HG03066 (cell line): ENCODE data around the gene SCN8A.
"Not testable (repeated sequence)": the region's sequence is repeated elsewhere in the genome, so short reads cannot be mapped to it uniquely, and the experiment has no call there.

ENCODE experiments used
- ATAC-seq: cut with Tn5 transposase; IDR thresholded peaks from one replicate; pipeline ENCODE4 v1.9.1; 2021; ENCODE audit warnings: low read depth; ENCODE audit not compliant: unreplicated experiment

The SCN8A gene

GRCh38 chr12:51755251-51755650 is 164.2 kb downstream of the SCN8A start:
- no peak for ATAC-seq

DNA sequence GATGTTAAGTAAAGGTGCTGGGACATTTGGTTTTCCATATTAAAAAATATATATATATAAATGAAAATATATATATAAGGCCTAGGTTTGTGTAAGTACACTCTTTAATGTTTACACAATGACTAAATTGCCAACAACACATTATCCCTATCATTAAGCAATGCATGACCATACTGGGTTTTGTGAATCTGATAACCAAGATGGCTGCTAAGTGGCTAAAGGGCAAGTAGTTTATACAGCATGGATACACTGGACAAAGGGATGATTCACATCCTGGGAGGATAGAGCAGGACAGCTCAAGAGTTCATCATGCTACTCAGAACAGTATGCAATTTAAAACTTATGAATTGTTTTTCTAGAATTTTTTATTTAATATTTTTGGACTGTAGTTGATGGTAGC is 168.1 kb downstream of the SCN8A start:
- ATAC-seq: no peak

DNA sequence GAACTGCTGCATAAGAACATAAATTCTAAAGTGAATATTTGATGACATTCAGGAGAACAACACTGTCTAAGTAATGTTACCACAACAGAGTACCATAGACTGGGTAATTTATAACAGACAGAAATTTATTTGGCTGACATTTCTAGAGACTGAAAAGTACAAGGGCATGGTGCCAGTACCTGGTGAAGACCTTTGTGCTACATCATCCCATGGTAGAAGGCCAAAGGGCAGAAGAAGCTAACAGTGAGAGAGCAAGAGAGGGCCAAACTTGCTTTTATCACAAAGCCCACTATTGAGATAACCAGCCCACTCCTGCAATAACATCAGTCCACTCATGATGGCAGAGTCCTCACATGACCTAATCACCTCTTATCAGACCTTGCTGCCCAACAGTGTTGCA is 168.7 kb downstream of the SCN8A start:
- ATAC-seq: no peak

DNA sequence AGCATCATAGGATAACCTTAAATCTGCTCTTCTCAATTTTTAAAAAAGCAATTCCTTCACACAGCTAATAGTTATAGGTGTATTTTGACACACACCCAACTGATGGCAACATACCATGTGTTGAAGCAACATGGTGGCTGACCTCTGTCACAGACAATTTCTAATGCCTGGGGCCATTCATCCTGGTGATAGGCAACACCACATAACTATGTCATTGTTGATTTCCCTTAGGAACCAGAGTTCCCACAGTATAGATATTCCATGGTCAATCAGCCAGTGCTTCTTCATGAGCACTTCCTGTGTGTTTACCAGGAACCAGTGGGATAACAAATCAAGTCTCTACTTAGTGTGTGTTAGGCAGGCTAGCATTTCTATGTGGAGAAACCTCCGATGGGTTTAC is 169.2 kb downstream of the SCN8A start:
- no peak for ATAC-seq

GRCh38 chr12:51763743-51764142 is 172.7 kb downstream of the SCN8A start:
- no peak for ATAC-seq

DNA sequence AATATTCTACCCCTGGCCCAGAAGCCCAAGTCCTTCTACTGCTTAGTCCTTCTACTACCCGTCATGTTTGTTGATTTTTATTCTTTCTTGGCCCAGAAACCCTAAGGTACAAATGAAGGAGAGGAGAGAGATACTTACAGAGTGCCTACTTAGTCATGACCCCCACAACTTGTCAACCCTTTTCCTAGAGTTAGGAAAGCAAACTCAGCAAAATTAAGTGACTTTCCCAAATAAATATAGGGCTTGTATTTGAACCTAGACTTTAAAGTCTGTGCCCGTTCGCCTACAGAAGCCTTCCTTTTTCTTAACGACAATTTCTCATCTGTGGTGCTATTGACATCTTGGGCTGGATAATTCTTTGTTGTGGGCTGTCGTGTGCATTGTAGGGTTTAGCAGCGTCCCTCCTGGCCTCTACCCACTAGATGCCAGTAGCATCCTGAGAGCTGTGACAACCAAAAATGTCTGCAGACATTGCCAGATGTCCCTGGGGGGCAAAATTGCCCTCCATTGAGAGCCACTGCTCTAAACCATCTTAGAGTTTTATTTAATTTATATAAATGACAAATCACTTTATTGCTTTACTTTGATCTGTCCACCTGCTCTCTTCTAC is 175.1 kb downstream of the SCN8A start:
- ATAC-seq: no peak

DNA sequence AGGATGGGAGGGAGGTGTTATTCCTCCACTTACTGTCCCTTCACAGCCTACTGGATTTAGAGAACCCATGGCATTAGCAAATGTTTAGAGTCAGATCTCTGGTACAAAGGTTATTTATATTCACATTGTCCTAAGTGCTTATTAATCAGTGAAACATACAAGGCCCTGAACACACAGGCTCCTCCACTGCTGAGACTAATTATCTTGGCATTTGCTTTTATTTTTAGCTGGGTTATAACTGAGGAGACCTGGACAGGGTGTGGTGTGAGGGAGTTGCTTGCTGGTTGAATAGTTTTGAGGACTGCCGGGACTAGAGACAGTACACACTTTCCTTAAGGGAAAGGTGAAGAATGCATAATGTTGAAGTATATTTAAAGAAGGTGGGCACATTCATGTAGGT is 180.0 kb downstream of the SCN8A start:
- no peak for ATAC-seq

DNA sequence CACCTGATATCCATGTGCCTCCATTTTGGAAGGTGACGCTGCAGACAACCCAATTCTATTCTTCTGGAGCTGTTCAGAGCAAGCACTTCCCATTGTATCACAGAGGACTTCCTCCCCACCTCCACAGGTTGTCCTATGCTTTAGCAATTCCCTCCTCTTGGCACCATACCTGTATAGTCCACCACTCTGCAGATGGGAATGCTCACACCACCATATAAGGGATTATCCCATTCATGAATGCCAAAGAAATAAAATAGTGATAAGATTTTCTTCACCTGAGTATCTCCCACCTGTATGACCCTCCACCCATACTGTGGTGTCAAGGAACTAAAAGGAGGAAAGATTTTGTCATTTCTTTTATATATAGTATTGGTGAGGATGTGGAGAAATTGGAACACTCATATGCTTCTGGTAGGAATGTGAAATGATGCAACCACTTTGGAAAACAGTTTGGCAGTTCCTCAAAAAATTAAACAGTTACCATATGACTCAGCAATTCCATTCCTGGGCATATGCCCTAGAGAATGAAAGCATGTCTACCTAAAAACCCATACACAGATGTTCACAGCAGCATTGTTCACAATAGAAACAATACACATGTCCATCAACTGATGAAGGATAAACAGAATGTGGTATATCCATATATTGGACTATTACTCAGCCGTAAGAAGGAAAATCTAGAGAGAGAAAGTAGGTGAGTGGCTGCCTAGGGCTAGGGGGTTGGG is 182.3 kb downstream of the SCN8A start:
- ATAC-seq: no peak

DNA sequence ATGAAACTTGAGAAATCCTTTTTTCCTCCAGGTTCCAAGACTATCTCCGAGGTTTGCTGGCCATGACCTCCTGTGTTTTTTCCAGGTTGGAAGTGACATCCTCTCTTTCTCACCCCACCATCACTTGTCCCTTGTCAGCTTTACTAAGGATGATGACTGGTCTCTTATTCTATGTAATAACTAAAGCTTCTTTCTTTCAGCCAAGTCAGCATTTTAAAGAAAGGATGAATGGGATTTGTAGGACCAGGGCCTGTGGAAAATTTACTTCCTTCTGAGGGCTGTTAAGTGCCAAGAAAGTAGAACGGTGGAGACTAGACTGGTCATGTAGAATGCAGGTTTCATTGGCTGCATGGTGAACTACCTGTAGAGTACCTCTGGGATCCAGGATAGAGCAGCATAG is 183.9 kb downstream of the SCN8A start:
- ATAC-seq: no peak

- ATAC-seq: no peak
These were observed 186.4 kb downstream of the SCN8A start for GRCh38 chr12:51777457-51777856.

- ATAC-seq: no peak
These were observed 186.9 kb downstream of the SCN8A start for GRCh38 chr12:51777973-51778372.

DNA sequence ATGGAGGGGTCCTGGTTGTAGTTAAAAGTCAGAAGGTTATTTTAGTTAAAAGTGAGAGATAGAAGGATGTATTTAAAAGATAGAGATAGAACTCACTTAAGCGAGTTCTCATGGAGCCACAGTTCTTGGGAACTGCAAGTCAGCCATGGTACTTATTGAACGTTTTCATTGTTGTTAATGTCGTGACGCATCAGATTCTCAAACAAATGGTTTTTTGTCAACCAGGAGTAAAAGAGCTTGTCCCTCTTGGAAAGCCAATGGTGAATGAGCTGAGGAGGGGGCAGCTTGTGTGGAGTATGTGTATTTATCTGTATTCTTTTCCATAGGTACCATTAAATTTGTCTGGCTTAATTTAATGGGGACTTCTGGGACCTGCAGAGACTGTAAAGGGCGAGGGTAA is 188.8 kb downstream of the SCN8A start:
- no peak for ATAC-seq

- ATAC-seq: no peak
These were observed 193.7 kb downstream of the SCN8A start for GRCh38 chr12:51784688-51785087.

GRCh38 chr12:51785906-51786305 is 194.9 kb downstream of the SCN8A start:
- no peak for ATAC-seq

DNA sequence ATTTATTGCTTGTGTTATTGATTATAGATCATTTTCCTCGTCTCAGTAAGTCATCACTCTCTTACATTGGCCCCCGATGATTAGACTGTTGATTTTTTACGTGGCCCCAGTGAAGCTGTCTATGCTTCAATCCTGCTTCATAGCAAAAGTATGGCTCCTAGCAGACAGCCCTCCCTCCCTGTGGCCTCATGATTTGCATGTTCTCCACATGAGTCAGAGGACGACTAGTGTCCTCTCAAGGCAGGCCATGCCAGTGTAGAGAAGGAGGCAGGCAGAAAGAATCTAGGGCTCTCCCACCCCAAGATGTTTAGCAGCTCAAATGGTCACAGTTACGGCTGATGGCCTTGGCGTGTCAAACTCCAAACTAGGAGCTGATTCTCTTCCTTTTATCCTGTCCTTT is 197.8 kb downstream of the SCN8A start:
- peak; percentile 73 for ATAC-seq

- ATAC-seq: no peak
These were observed 201.4 kb downstream of the SCN8A start for GRCh38 chr12:51792417-51792816.

GRCh38 chr12:51793201-51793600 is 202.2 kb downstream of the SCN8A start:
- ATAC-seq: no peak

- no peak for ATAC-seq
These were observed 206.3 kb downstream of the SCN8A start for GRCh38 chr12:51797301-51797700.

GRCh38 chr12:51798051-51798450 is 207.0 kb downstream of the SCN8A start:
- not testable (repeated sequence) for ATAC-seq

DNA sequence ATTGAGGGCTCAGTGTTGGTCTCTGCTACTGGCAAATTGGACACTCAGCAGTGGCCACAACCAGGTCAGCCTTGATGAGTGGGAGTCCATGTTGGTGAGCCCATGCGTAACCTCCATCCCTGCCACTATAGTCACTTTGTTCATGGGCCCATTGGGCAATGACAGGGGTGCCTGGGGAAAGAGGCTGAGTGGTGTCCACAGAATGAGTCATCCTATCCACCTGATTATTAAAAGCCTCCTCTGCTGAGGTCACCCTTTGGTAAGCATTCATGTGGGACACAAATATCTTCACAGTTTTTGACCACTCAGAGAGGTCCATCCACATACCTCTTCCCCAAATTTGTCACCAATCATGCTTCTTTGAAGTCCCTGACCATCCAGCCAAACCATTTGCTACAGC is 207.5 kb downstream of the SCN8A start:
- ATAC-seq: no peak

DNA sequence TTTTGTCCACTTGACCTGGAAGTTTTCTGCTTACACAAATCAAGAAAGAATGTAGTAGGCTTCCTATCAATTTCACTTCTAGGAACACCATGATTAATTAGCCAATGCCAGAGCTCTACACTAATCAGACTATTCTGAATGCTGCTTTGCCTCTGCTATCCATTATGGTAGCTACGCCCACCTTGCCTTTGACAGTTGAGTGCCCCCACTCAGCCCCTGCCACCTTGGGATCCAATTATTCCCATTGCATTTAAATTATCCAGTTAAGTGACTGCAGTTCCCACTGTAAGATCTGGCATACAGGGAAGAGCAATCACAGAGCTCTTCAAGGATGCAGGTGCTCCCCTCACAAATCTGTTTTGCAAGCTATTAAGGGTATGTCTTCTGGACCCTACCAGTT is 210.0 kb downstream of the SCN8A start:
- ATAC-seq: no peak

- ATAC-seq: no peak
These were observed 215.9 kb downstream of the SCN8A start for GRCh38 chr12:51806896-51807295.
